CD4-positive, alpha-beta T cell treated with Interleukin-1 beta for 1 hour (primary cell): ENCODE measurements around the gene SEPTIN1.

Experiments used
- DNase-seq, 2 donors: peaks; one replicate each; pipeline ENCODE4 v3.0.0-alpha.2; 2020 to 2022

Gene SEPTIN1

GRCh38 chr16:30335598-30336474 lies 46.5 kb downstream of the SEPTIN1 start:
- no peak for DNase-seq

- DNase-seq = peak; percentile 83 to 84
Observed at GRCh38 chr16:30335028-30335597, 47.2 kb downstream of the SEPTIN1 start.

- peak; percentile 85 to 89 for DNase-seq
Observed at GRCh38 chr16:30334473-30334989, 47.8 kb downstream of the SEPTIN1 start.
